Renal cortex interstitium (tissue), 11 donors: ENCODE data around the gene SLC9C1. TPM values are rescaled to one million over a fixed set of nuclear protein-coding genes. Genes with fewer than 3 reads are reported as not detected.

Experiments
- DNase-seq, 11 donors: peaks; one replicate each; pipeline ENCODE4 v3.0.0-alpha.2; 2013; ENCODE audit warnings: low read depth in 9 of 11, low spot score in 4 of 11; ENCODE audit errors: extremely low read depth in 1 of 11
- polyA plus RNA-seq, 3 donors: library from polyadenylated mRNA; unstranded; fragments of 120-200 nt; gene quantifications; one replicate each; pipeline ENCODE4 v1.2.1, GENCODE V29; 2013; ENCODE audit not compliant: insufficient read length in 3 of 3

Gene SLC9C1
- polyA plus RNA-seq, 3 donors = 0.61 to 0.65 (median 0.62) TPM

GRCh38 chr3:112314649-112315048, 20.6 kb upstream of the SLC9C1 start:
- DNase-seq = no peak

- DNase-seq = peak in 4 of 11 donors; percentile 4 to 24 (median 20)
Observed at GRCh38 chr3:112308151-112308911, 14.3 kb upstream of the SLC9C1 start.

GRCh38 chr3:112307557-112307956, 13.5 kb upstream of the SLC9C1 start:
- DNase-seq = no peak

- DNase-seq = no peak
Observed at GRCh38 chr3:112306825-112307224, 12.8 kb upstream of the SLC9C1 start.

- DNase-seq = peak in 1 of 11 donors; percentile 28
Observed at GRCh38 chr3:112304611-112305010, 10.6 kb upstream of the SLC9C1 start.

- peak in 7 of 11 donors; percentile 19 to 67 (median 43) for DNase-seq
Observed at GRCh38 chr3:112303764-112304325, 9.8 kb upstream of the SLC9C1 start.

- peak in 5 of 11 donors; percentile 8 to 42 (median 33) for DNase-seq
Observed at GRCh38 chr3:112302881-112303763, 9.1 kb upstream of the SLC9C1 start.

- peak in 1 of 11 donors; percentile 16 for DNase-seq
Observed at GRCh38 chr3:112302150-112302830, 8.3 kb upstream of the SLC9C1 start.

GRCh38 chr3:112298781-112299180, 4.8 kb upstream of the SLC9C1 start:
- DNase-seq = no peak

GRCh38 chr3:112297714-112298113, 3.7 kb upstream of the SLC9C1 start:
- no peak for DNase-seq

- no peak for DNase-seq
Observed at GRCh38 chr3:112289011-112289410, 5.0 kb downstream of the SLC9C1 start.

GRCh38 chr3:112280266-112280665, 13.8 kb downstream of the SLC9C1 start:
- no peak for DNase-seq

- DNase-seq = no peak
Observed at GRCh38 chr3:112273536-112273935, 20.5 kb downstream of the SLC9C1 start.

- no peak for DNase-seq
Observed at GRCh38 chr3:112261742-112262141, 32.3 kb downstream of the SLC9C1 start.

GRCh38 chr3:112260563-112260962, 33.5 kb downstream of the SLC9C1 start:
- no peak for DNase-seq

- no peak for DNase-seq
Observed at GRCh38 chr3:112253301-112253971, 40.6 kb downstream of the SLC9C1 start.

- no peak for DNase-seq
Observed at GRCh38 chr3:112247900-112248299, 46.1 kb downstream of the SLC9C1 start.

- no peak for DNase-seq
Observed at GRCh38 chr3:112247350-112247749, 46.7 kb downstream of the SLC9C1 start.

- no peak for DNase-seq
Observed at GRCh38 chr3:112233083-112233482, 60.9 kb downstream of the SLC9C1 start.
